ENCODE measurements around the gene LENEP. TPM values are rescaled to one million over a fixed set of nuclear protein-coding genes. Genes with fewer than 3 reads are reported as not detected.

The LENEP gene
- total and polyA plus RNA-seq, 2 of the 8 experiments (the other 6 are each of a cell fraction or from before 2014, with no cell fraction given): 1.3 TPM; not detected in 1

DNA sequence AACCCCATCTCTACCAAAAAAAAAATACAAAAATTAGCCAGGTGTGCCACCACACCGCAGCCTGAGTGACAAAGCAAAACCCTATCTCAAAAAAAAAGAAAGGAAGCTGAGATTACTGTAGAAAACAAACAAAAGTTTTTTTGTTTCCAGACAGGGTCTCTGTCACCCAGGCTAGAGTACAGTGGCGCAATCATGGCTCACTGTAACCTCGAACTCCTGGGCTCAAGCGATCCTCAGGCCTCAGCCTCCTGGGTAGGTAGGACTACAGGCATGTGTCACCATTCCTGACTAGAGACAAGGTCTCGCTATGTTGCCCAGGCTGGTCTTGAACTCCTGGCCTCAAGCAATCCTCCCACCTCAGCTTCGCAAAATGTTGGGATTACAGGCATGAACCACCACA, 29.0 kb upstream of the LENEP start:
- no peak overlapping the region for H4K91ac ChIP-seq (replicated peaks; ENCODE audit: insufficient read length, low read length)
- H3K4me1 ChIP-seq (replicated peaks in 1 of 4; ENCODE audit: control insufficient read depth in 3 of 4, insufficient read depth in 4 of 4, low read length in 3 of 4): peaks cover 4 to 11% (median 7%) of the 10 kb centered on the region in 4 experiments
- no peak overlapping the region for H2AFZ ChIP-seq (ENCODE audit: low read length)
- peaks cover 3 to 39% of the 10 kb centered on the region in 2 experiments; a peak in 3 of 4 replicates for H3K79me2 ChIP-seq (ENCODE audit: control insufficient read depth in 1 of 2, insufficient read depth in 2 of 2, low read length in 2 of 2)
- FAIRE-seq (no peak), DNase-seq (ENCODE audit: low read depth in 1 of 2, low spot score in 2 of 2) (no peak)
- no peaks in the 10 kb centered on the region for H3K9me3 ChIP-seq (ENCODE audit: insufficient read depth in 2 of 2, low read depth in 1 of 2, low read length in 1 of 2)
- POLR2A ChIA-PET (ENCODE audit: partially characterized antibody): interaction anchor here (1.6 to 42.8 kb wide), 3 partner anchors 6 to 20 kb away, joined by 4 to 662 read pairs (median 662); partner anchors contain the start of genes CKS1B, FLAD1, LENEP and PBXIP1
- no peak overlapping the region for H4K5ac ChIP-seq (ENCODE audit: insufficient read length, low read depth, low read length)
- no peak overlapping the region for H3K4me2 ChIP-seq (ENCODE audit: insufficient read depth in 1 of 2, low read depth in 2 of 2, low read length in 2 of 2)
- H2AK5ac ChIP-seq (ENCODE audit: low read depth, low read length): no peak overlapping the region
- no peak overlapping the region for H2BK12ac ChIP-seq (ENCODE audit: low read depth, low read length)
- no peaks in the 10 kb centered on the region for H3K27me3 ChIP-seq (replicated peaks in 1 of 4; ENCODE audit: control insufficient read depth in 3 of 4, extremely low read depth in 1 of 4, insufficient read depth in 3 of 4, low read length in 3 of 4)
- no peak overlapping the region for H3K4me3 ChIP-seq (ENCODE audit: extremely low read depth in 1 of 4, insufficient read depth in 2 of 4, low read depth in 3 of 4, low read length in 4 of 4)
- H3K4ac ChIP-seq (replicated peaks; ENCODE audit: insufficient read length, low read depth, low read length): no peak overlapping the region
- H3K23me2 ChIP-seq (ENCODE audit: low read depth, low read length): peaks cover 4% of the 10 kb centered on the region; the same call in 1 of the 2 replicates
- no peak overlapping the region for H3K56ac ChIP-seq (replicated peaks; ENCODE audit: insufficient read length, low read depth, low read length)
- no peak overlapping the region for H3K14ac ChIP-seq (ENCODE audit: insufficient read length)
- peaks cover 15% of the 10 kb centered on the region for H3K79me1 ChIP-seq (ENCODE audit: low read depth, low read length)
- TF ChIP-seq YY1 (IDR thresholded peaks at IDR 0.05; ENCODE audit: low read depth, low read length): no peak
- no peak for TF ChIP-seq HDAC6 (IDR thresholded peaks at IDR 0.05; ENCODE audit: low read depth, low read length)
- TF ChIP-seq NRF1 (IDR thresholded peaks at IDR 0.05; ENCODE audit: low read depth, low read length): no peak
- no peak for TF ChIP-seq RAD21 (IDR thresholded peaks at IDR 0.05 in 1 of 2, conservative IDR thresholded peaks at IDR 0.05 in 1 of 2; ENCODE audit: low read depth in 2 of 2, low read length in 2 of 2)
- TF ChIP-seq RXRA (IDR thresholded peaks at IDR 0.05; ENCODE audit: insufficient read depth, low read depth, low read length): no peak
- TF ChIP-seq JUN (IDR thresholded peaks at IDR 0.05; ENCODE audit: low read depth, low read length): no peak
- no peak for TF ChIP-seq TBP (IDR thresholded peaks at IDR 0.05; ENCODE audit: low read depth, low read length)
- no peak for TF ChIP-seq SP4 (IDR thresholded peaks at IDR 0.05; ENCODE audit: low read length)
- H2BK15ac ChIP-seq (ENCODE audit: low read length): no peak overlapping the region
- H2BK20ac ChIP-seq (ENCODE audit: low read length): no peak overlapping the region
- no peak overlapping the region for H2BK120ac ChIP-seq (replicated peaks; ENCODE audit: low read depth, low read length)
- H4K8ac ChIP-seq (ENCODE audit: extremely low read depth, insufficient read depth, low read length): no peak overlapping the region
- no peak overlapping the region for H2BK5ac ChIP-seq (ENCODE audit: low read depth, low read length)
- 97% methylated on average over 6 of the region's 6 CpGs; no CpG with 5 or more reads in 1 of the 2 experiments for WGBS, 2 experiments (ENCODE audit: extremely low coverage in 1 of 2, insufficient coverage in 1 of 2, insufficient read length in 1 of 2, insufficient replicate concordance in 2 of 2, low coverage in 1 of 2, low lambda C conversion rate in 2 of 2, missing lambda C conversion rate in 1 of 2)
- no peak overlapping the region for H3K9ac ChIP-seq (replicated peaks in 1 of 4; ENCODE audit: extremely low read depth in 1 of 4, low read depth in 3 of 4, low read length in 3 of 4)
- H3K36me3 ChIP-seq (ENCODE audit: control insufficient read depth in 2 of 4, insufficient read depth in 4 of 4, low read length in 3 of 4): peaks cover 20 to 53% (median 43%) of the 10 kb centered on the region in 4 experiments
- peaks cover 9 to 13% of the 10 kb centered on the region in 2 experiments for H4K20me1 ChIP-seq (replicated peaks in 1 of 2; ENCODE audit: control insufficient read depth in 1 of 2, insufficient read depth in 2 of 2, low read length in 2 of 2)
- H3K18ac ChIP-seq (ENCODE audit: extremely low read depth, low read length): no peak overlapping the region
- H3K27ac ChIP-seq (ENCODE audit: low read depth, low read length): no peak overlapping the region
- CTCF ChIA-PET (ENCODE audit: partially characterized antibody): interaction anchor here (0.7 to 8.2 kb wide), 9 partner anchors 9 to 287 kb away, joined by 3 to 113 read pairs (median 4); partner anchors contain the start of genes FLAD1, LENEP and PBXIP1
- no peak overlapping the region for H3K23ac ChIP-seq (ENCODE audit: insufficient read length)
